Gastrocnemius medialis (tissue), 4 donors: Measurements from ENCODE around the gene POC1A. TPM values are rescaled to one million over a fixed set of nuclear protein-coding genes. Genes with fewer than 3 reads are reported as not detected.

Source experiments
- ATAC-seq, 2 donors: fragments of 150-250 bp; one replicate each; pipeline ENCODE4 v1.9.1; 2016
- DNase-seq, 2 donors: peaks; one replicate each; pipeline ENCODE4 v3.0.0-alpha.2; 2019
- H3K27ac ChIP-seq, 4 donors: fragments of 200-600 bp; sonication (generic); 1 replicate in 1 of 4; 2 replicates in 3 of 4; pipeline ENCODE4 v1.5.1; 2016 to 2018; ENCODE audit warnings: mild to moderate bottlenecking in 2 of 4, moderate library complexity in 1 of 4
- H3K27me3 ChIP-seq, 3 donors: fragments of 200-600 bp; sonication (generic) in 2 of 3; 1 replicate in 1 of 3; 2 replicates in 2 of 3; pipeline versions ENCODE4 v1.5.1 to v1.6.0; 2016 to 2019; ENCODE audit warnings: mild to moderate bottlenecking in 1 of 3, moderate library complexity in 1 of 3
- H3K36me3 ChIP-seq, 2 donors: fragments of 200-600 bp; sonication (generic) in 1 of 2; one replicate each; pipeline ENCODE4 v1.5.1; 2017 to 2018
- H3K4me1 ChIP-seq, 2 donors: fragments of 200-600 bp; sonication (generic) in 1 of 2; one replicate each; pipeline ENCODE4 v1.5.1; 2016 to 2017; ENCODE audit warnings: mild to moderate bottlenecking in 2 of 2
- H3K4me3 ChIP-seq, 4 donors: fragments of 200-600 bp; sonication (generic) in 3 of 4; 1 replicate in 1 of 4; 2 replicates in 3 of 4; pipeline ENCODE4 v1.5.1; 2016 to 2019; ENCODE audit warnings: mild to moderate bottlenecking in 2 of 4
- H3K9me3 ChIP-seq, 3 donors: fragments of 200-600 bp; sonication (generic) in 2 of 3; 1 replicate in 1 of 3; 2 replicates in 2 of 3; pipeline ENCODE4 v1.5.1; 2016 to 2019
- POLR2A ChIP-seq, 2 donors: fragments of 450-650 bp; IDR thresholded peaks; one replicate each; pipeline ENCODE4 v1.6.1; 2017; ENCODE audit warnings: antibody characterized with exemption in 2 of 2, mild to moderate bottlenecking in 2 of 2, moderate library complexity in 2 of 2
- in situ Hi-C, 4 donors: fragments of 200-750 bp; cut with MboI; loops; one replicate each; pipeline versions ENCODE4 v1.15.0 to v1.8.0; 2017; ENCODE audit warnings: low sequenced_read_pairs in 4 of 4
- intact Hi-C: fragments of 100-400 bp; cut with DNase I; formaldehyde crosslinking; loops from one replicate; pipeline ENCODE4 v1.15.1; 2023; ENCODE audit warnings: low total_unique reads
- total RNA-seq, 4 donors: library from RNA; depleted of rRNA; stranded (reverse); fragments of >200 nt; gene quantifications; one replicate each; pipeline versions ENCODE4 v1.1.0 to v1.2.3, GENCODE V29; 2016
- TF ChIP-seq, protein P1 (sequence below), 5 experiments: fragments of 450-650 bp in 3 of 5; fragments of 200-600 bp in 2 of 5; sonication (generic) in 2 of 5; IDR thresholded peaks in 4 of 5; conservative IDR thresholded peaks in 1 of 5; 1 replicate in 4 of 5; 2 replicates in 1 of 5; pipeline ENCODE4 v1.5.1; 2016 to 2019; ENCODE audit warnings: antibody characterized with exemption in 5 of 5, mild to moderate bottlenecking in 3 of 5, moderate library complexity in 3 of 5

Gene POC1A
- total RNA-seq, 4 donors from 2014 or later: 0.51 to 3.2 (median 0.81) TPM

- in situ Hi-C loops (loop anchor here in 3 of 4 donors (5.0 to 10.0 kb wide), 3 partner anchors 46 to 94 kb away; no protein-coding TSS in a partner anchor), intact Hi-C loops (loop anchor here (10.0 kb wide), 1 partner anchor 224 kb away; the partner anchor contains the start of gene WDR82)
- Histone ChIP-seq H3K27me3 (no peaks in the 10 kb centered on the region), H3K4me3 (no peak overlapping the region), H3K27ac (peak overlapping the region in 3 of 4 donors; percentile 19 to 92 (median 40)), H3K9me3 (no peaks in the 10 kb centered on the region), H3K36me3 (peaks cover 0 to 43% of the 10 kb centered on the region in 2 donors), H3K4me1 (peaks cover 58 to 69% of the 10 kb centered on the region in 2 donors)
- no peak for ATAC-seq
- no peak for DNase-seq
- TF ChIP-seq, protein P1, sequence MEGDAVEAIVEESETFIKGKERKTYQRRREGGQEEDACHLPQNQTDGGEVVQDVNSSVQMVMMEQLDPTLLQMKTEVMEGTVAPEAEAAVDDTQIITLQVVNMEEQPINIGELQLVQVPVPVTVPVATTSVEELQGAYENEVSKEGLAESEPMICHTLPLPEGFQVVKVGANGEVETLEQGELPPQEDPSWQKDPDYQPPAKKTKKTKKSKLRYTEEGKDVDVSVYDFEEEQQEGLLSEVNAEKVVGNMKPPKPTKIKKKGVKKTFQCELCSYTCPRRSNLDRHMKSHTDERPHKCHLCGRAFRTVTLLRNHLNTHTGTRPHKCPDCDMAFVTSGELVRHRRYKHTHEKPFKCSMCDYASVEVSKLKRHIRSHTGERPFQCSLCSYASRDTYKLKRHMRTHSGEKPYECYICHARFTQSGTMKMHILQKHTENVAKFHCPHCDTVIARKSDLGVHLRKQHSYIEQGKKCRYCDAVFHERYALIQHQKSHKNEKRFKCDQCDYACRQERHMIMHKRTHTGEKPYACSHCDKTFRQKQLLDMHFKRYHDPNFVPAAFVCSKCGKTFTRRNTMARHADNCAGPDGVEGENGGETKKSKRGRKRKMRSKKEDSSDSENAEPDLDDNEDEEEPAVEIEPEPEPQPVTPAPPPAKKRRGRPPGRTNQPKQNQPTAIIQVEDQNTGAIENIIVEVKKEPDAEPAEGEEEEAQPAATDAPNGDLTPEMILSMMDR (IDR thresholded peaks at IDR 0.05 in 4 of 5, conservative IDR thresholded peaks at IDR 0.05 in 1 of 5): no peak
- no peak for TF ChIP-seq POLR2A (IDR thresholded peaks at IDR 0.05)
Measured at GRCh38 chr3:52050571-52050970, 103.7 kb downstream of the POC1A start.

DNA sequence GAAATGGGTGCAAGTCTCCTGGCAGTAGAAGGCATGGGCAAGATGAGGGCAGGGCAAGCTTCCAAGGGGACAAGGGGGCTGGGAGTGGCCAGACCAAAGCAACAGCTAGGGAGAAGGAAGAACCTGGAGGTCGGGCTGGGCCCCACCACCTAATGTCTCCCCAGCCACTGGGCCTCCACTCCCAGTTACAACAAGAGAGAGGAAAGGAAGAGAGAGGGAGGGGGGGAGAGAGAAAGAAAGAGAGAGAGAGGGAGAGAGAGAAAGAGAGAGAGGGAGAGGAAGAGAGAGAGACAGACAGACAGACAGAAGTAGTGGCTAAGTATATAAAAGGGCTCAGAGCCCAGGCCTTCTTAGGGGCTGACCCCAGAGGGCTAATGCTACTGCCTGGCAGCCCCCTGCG lies 104.7 kb downstream of the POC1A start:
- Histone ChIP-seq H3K27me3 (no peaks in the 10 kb centered on the region), H3K9me3 (no peaks in the 10 kb centered on the region), H3K36me3 (peaks cover 0 to 43% of the 10 kb centered on the region in 2 donors), H3K27ac (peak overlapping the region in 2 of 4 donors; percentile 40 to 41), H3K4me1 (peaks cover 51 to 66% of the 10 kb centered on the region in 2 donors), H3K4me3 (no peak overlapping the region)
- TF ChIP-seq, protein P1 (IDR thresholded peaks at IDR 0.05 in 4 of 5, conservative IDR thresholded peaks at IDR 0.05 in 1 of 5): no peak
- TF ChIP-seq POLR2A (IDR thresholded peaks at IDR 0.05): no peak
- DNase-seq (no peak), ATAC-seq (no peak)
- intact Hi-C loops: no loop called here
- in situ Hi-C loops: no loop called here

DNA sequence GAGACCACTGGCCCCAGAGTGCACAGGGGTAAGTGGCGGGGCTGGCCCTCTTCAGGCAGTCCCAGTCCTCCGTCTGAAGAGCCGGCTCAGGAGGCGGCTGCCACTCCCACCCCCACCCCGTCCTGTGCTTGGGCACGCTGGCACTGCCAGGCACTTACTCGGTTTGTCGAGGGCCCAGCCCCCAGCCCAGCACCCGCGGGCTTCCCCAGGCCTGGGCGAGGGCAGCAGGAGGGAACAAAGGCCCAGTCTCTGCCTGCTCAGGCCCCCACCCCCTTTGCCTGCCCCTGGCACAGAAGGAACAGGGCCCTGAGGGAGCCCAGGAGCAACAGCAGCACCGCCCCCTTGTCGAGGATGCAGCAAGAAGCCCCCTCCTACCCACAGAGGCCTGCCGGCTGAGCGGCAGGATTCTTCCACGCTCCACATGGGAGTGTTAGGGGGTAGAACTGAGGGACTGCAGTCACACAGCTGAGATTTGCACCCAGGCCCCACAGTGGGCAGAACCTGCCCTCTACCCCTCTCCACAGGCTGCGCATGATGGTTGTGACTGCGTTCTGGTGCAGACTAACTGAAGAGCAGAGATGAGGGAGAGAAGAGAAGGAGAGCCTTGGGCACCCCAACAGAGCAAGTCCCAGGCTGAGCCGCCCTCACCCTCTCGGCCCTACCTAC lies 106.8 kb downstream of the POC1A start:
- H3K4me1 ChIP-seq: peaks cover 40 to 52% of the 10 kb centered on the region in 2 donors
- no peaks in the 10 kb centered on the region for H3K27me3 ChIP-seq
- no peak overlapping the region for H3K4me3 ChIP-seq
- peak overlapping the region; percentile 3 to 66 (median 48) for H3K27ac ChIP-seq
- H3K36me3 ChIP-seq: peaks cover 0 to 34% of the 10 kb centered on the region in 2 donors
- in situ Hi-C loops (no loop called here), intact Hi-C loops (no loop called here)
- ATAC-seq: no peak
- H3K9me3 ChIP-seq: no peaks in the 10 kb centered on the region
- no peak for DNase-seq
- no peak for TF ChIP-seq POLR2A (IDR thresholded peaks at IDR 0.05)
- TF ChIP-seq, protein P1 (IDR thresholded peaks at IDR 0.05 in 4 of 5, conservative IDR thresholded peaks at IDR 0.05 in 1 of 5): no peak

GRCh38 chr3:52046902-52047239 lies 107.4 kb downstream of the POC1A start:
- in situ Hi-C loops (no loop called here), intact Hi-C loops (no loop called here)
- Histone ChIP-seq H3K27me3 (no peaks in the 10 kb centered on the region), H3K4me3 (no peak overlapping the region), H3K9me3 (no peaks in the 10 kb centered on the region), H3K27ac (peak overlapping the region; percentile 3 to 66 (median 48)), H3K36me3 (peaks cover 0 to 32% of the 10 kb centered on the region in 2 donors), H3K4me1 (peaks cover 34 to 46% of the 10 kb centered on the region in 2 donors)
- no peak for ATAC-seq
- no peak for DNase-seq
- TF ChIP-seq POLR2A (IDR thresholded peaks at IDR 0.05): no peak
- TF ChIP-seq, protein P1 (IDR thresholded peaks at IDR 0.05 in 4 of 5, conservative IDR thresholded peaks at IDR 0.05 in 1 of 5): no peak
